ENCODE results near the gene PLA2G1B. TPM values are rescaled to one million over a fixed set of nuclear protein-coding genes. Genes with fewer than 3 reads are reported as not detected.

PLA2G1B gene
- total and polyA plus RNA-seq, 4 donors: 6.5 to 193 (median 29.1) TPM

- Histone ChIP-seq H3K9ac (ENCODE audit: insufficient read depth in 1 of 2, low read length in 2 of 2) (peak overlapping the region; percentile 67), H3K36me3 (ENCODE audit: control insufficient read depth in 4 of 4, insufficient read depth in 4 of 4, low read length in 4 of 4) (peaks cover 0 to 13% (median 2%) of the 10 kb centered on the region in 4 donors), H3K4me1 (ENCODE audit: control insufficient read depth in 5 of 5, insufficient read depth in 5 of 5, low read length in 5 of 5) (peaks cover 3 to 22% (median 4%) of the 10 kb centered on the region in 5 donors), H3K4me3 (no peak overlapping the region), H3K27ac (ENCODE audit: low read depth in 1 of 2, low read length in 1 of 2) (no peak overlapping the region), H3K9me3 (ENCODE audit: control insufficient read depth in 4 of 4, insufficient read depth in 3 of 4, low read length in 3 of 4) (no peaks in the 10 kb centered on the region), H3K27me3 (ENCODE audit: control insufficient read depth in 3 of 3, insufficient read depth in 3 of 3, low read length in 2 of 3) (no peaks in the 10 kb centered on the region)
- no peak for TF ChIP-seq CTCF (IDR thresholded peaks at IDR 0.05; ENCODE audit: control extremely low read depth, extremely low read depth)
- DNase-seq: no peak
- 89 to 90% methylated on average over 14 of the region's 14 CpGs for WGBS, 2 donors
- no peak for ATAC-seq (ENCODE audit: insufficient read depth, low FRiP score)
Measured at GRCh38 chr12:120362516-120363273, 35.1 kb upstream of the PLA2G1B start.

GRCh38 chr12:120361506-120362208, 34.1 kb upstream of the PLA2G1B start:
- peak overlapping the region; percentile 67 for H3K9ac ChIP-seq (ENCODE audit: insufficient read depth in 1 of 2, low read length in 2 of 2)
- TF ChIP-seq CTCF (IDR thresholded peaks at IDR 0.05; ENCODE audit: control extremely low read depth, extremely low read depth): no peak
- H3K9me3 ChIP-seq (ENCODE audit: control insufficient read depth in 4 of 4, insufficient read depth in 3 of 4, low read length in 3 of 4): no peaks in the 10 kb centered on the region
- ATAC-seq (ENCODE audit: insufficient read depth, low FRiP score) (no peak), DNase-seq (peak; percentile 93 to 95 (median 95))
- peaks cover 0 to 14% (median 2%) of the 10 kb centered on the region in 4 donors for H3K36me3 ChIP-seq (ENCODE audit: control insufficient read depth in 4 of 4, insufficient read depth in 4 of 4, low read length in 4 of 4)
- 13 to 17% methylated on average over 48 to 56 of the region's 56 CpGs for WGBS, 2 donors
- H3K4me3 ChIP-seq: no peak overlapping the region
- H3K4me1 ChIP-seq (ENCODE audit: control insufficient read depth in 5 of 5, insufficient read depth in 5 of 5, low read length in 5 of 5): peaks cover 0 to 17% (median 3%) of the 10 kb centered on the region in 5 donors
- H3K27me3 ChIP-seq (ENCODE audit: control insufficient read depth in 3 of 3, insufficient read depth in 3 of 3, low read length in 2 of 3): no peaks in the 10 kb centered on the region
- no peak overlapping the region for H3K27ac ChIP-seq (ENCODE audit: low read depth in 1 of 2, low read length in 1 of 2)

GRCh38 chr12:120359128-120359527, 31.5 kb upstream of the PLA2G1B start:
- DNase-seq (no peak), ATAC-seq (ENCODE audit: insufficient read depth, low FRiP score) (no peak)
- 93 to 100% methylated on average over 1 of the region's 1 CpG for WGBS, 2 donors
- Histone ChIP-seq H3K4me1 (ENCODE audit: control insufficient read depth in 5 of 5, insufficient read depth in 5 of 5, low read length in 5 of 5) (peaks cover 0 to 17% (median 3%) of the 10 kb centered on the region in 5 donors), H3K9ac (ENCODE audit: insufficient read depth in 1 of 2, low read length in 2 of 2) (no peak overlapping the region), H3K27ac (ENCODE audit: low read depth in 1 of 2, low read length in 1 of 2) (no peak overlapping the region), H3K27me3 (ENCODE audit: control insufficient read depth in 3 of 3, insufficient read depth in 3 of 3, low read length in 2 of 3) (no peaks in the 10 kb centered on the region), H3K4me3 (no peak overlapping the region), H3K9me3 (ENCODE audit: control insufficient read depth in 4 of 4, insufficient read depth in 3 of 4, low read length in 3 of 4) (no peaks in the 10 kb centered on the region), H3K36me3 (ENCODE audit: control insufficient read depth in 4 of 4, insufficient read depth in 4 of 4, low read length in 4 of 4) (peaks cover 0 to 16% (median 2%) of the 10 kb centered on the region in 4 donors)
- no peak for TF ChIP-seq CTCF (IDR thresholded peaks at IDR 0.05; ENCODE audit: control extremely low read depth, extremely low read depth)

All from lung (tissue), 12 donors.